Stimulated activated CD8-positive, alpha-beta memory T cell treated with anti-CD3 and anti-CD28 coated beads, Interleukin-12 subunit alpha, Interleukin-12 subunit beta, amount 100 ng/mL, for 24 hours (primary cell): ENCODE results near the gene CYFIP1.

Experiments
- DNase-seq: peaks from one replicate; pipeline ENCODE4 v3.0.0-alpha.2; 2020; ENCODE audit errors: extremely low read depth

Gene CYFIP1

DNA sequence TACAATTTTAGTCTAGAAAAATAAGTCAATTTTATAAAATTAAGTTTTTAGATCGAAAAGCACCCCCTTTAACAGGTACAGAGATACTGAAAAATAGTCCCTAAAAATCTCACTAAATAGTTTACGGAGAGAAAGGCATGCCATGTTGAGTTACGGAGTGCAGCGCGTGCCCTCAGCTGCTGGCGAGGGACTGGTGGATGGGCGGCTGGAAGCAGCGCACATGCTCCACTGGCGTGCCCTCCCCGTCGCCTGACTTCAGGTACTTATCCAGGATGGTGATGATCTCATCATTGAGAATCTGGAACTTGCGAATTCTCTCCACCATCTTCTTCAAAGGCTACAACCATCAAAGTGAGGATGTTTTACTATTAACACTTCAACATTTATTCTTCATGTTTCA is 110.3 kb downstream of the CYFIP1 start:
- DNase-seq, result no peak

DNA sequence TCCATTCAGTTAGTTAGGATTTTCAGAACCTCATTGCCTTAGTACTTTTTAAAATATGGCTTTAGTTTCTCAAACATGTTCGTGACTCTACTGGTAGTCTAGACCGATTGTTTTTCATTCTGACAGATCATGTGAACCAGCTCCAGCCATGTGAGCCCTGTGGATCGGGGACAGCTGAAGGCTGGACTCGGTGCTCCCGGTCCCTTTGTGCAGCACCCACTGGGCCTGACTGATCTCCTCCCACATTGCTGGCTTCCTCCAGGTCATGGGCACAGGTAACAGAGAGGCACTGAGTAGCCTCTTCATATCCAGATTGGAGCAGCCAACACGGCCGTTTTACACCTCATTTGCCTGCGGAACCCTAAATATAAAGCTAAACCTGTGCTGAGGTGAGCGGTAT is 111.2 kb downstream of the CYFIP1 start:
- DNase-seq, result no peak

GRCh38 chr15:22868495-22868894 is 111.7 kb downstream of the CYFIP1 start:
- no peak for DNase-seq

DNA sequence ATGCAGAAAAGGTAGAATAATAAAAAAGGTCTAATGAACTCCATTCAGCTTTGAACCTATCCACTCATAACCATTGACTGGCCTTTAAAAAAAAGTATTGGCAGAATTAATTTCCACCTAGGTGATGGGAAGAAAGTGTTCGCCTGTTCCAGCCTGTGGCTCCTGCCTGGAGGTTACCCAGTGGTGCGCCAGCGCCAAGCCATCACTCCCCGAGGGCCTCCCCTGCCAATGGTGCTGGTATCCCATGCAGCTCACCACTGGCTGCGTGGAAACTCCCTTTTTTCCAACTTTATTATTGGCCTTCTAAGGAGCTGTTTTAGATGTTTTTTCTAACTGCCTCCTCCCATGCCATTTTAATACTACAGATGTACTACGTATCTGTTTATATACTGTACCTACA is 112.3 kb downstream of the CYFIP1 start:
- no peak for DNase-seq

- DNase-seq, result no peak
These were observed 114.1 kb downstream of the CYFIP1 start for GRCh38 chr15:22866079-22866478.

DNA sequence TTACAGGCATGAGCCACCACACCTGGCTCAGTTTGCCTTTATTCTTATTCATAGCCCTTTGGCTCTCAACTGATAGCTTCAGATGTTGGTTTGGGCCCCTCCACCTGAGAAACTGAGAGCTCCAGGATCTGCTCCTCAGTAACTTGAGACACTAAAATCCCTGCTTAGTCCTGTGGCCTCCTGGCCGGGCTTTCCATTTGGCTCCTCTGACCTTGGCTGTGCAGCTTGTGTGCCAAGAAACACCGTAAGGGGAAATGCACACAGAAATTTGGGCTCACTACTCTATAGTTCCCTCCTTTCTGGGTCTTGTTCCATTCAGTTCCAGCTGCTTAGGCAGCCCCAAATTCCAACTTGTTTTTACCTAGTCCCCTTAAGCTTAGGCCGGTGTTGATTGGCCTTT is 116.8 kb downstream of the CYFIP1 start:
- no peak for DNase-seq

DNA sequence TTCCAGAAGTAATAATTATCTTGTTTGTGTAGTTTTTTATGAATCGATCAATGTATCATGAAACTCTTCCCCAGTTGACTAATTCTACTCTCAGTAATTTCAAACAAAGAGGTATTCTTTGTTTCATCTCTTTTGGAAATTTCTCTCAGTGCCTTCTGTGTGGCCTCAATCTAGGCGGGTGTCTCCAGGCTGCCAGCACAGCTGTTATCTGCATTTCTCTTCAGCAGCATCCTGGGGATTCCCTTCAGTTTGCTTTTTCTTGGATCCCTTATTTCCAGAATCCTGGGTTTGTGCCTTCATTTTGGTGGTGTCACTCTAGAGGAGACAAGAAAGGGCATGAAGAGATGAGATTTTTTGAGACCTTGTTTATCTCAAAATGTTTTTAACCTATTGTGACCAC is 119.0 kb downstream of the CYFIP1 start:
- no peak for DNase-seq

GRCh38 chr15:22856659-22857058 is 123.5 kb downstream of the CYFIP1 start:
- DNase-seq, result no peak

GRCh38 chr15:22855791-22856190 is 124.4 kb downstream of the CYFIP1 start:
- DNase-seq, result no peak

DNA sequence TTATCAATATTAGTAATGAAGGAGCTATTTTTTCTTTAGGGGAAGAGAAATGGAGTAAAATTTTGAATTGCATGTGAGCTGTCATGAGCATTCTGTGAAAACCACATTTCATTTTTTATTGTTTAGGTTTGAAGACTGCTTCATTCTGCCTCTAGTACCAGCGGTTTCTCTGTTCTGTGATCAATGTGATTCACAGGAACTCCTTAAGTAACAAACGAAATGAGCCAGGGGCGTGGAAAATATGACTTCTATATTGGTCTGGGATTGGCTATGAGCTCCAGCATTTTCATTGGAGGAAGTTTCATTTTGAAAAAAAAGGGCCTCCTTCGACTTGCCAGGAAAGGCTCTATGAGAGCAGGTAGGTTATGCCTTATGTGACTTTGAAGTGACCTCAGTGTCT is 128.7 kb downstream of the CYFIP1 start:
- DNase-seq, result no peak

- DNase-seq, result no peak
These were observed 130.1 kb downstream of the CYFIP1 start for GRCh38 chr15:22850055-22850454.

GRCh38 chr15:22846073-22846472 is 134.1 kb downstream of the CYFIP1 start:
- DNase-seq, result no peak

GRCh38 chr15:22845289-22845900 is 134.8 kb downstream of the CYFIP1 start:
- no peak for DNase-seq

- no peak for DNase-seq
These were observed 135.5 kb downstream of the CYFIP1 start for GRCh38 chr15:22844421-22845288.

- DNase-seq, result no peak
These were observed 141.0 kb downstream of the CYFIP1 start for GRCh38 chr15:22839046-22839695.

DNA sequence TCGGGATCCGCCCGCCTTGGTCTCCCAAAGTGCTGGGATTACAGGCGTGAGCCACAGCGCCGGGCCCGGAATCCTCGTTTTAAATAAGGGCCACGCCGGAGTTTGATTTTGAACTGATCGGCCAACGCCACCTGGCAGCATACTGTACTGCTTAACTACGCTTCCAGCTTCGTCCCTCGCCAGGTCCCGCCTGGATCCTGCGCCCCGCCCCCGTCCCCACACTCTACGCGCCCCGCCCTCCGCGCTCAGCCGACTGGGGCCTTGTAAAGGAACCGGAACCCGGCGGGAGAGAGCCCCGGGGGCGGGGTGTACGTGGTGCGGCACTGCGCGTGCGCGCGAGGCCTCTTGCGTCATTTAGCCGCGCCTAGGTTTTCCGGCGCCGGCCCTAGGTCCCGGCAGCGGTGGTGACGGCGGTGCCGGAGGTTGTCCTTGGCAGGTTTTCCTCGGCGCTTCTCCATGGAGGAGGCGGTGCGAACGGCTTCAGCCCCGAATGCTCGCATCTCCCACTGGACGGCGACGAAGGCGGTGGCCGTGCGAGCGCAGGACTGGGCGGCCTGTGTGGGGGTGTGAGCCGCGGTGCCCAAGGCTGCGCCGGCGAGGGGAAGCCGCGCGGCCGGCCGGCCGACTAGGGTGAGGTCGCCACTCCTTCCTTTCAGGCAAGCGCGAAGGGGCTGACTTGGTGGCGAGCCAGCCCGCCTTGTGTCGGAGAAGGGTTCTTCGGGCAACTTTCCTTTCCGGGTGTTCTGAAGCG is 141.7 kb downstream of the CYFIP1 start, which contains the start of gene NIPA2:
NIPA2 (plus strand) TSS at position 375 of the 751 bp plus-strand sequence. CDS start 13,066 bp downstream, outside the sequence.
- peak; percentile 95 for DNase-seq

DNA sequence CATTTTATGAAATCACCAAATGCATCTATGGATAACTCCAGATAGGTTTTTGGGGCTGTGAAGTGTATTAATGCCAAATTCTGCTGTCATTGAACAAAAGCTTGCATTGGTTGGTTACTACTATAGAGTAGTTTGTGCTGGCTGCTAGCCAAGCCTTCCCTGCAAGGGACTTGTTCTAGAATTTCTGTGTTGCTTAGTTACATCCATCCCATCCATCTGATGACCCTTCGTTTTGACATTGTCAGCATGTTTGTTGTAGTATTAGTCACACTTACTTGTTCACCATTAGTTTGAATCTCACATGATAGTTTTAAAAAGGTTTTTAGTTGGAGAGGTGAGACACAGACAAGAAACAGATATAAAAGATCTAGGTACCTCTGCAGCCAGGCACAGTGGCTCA is 148.7 kb downstream of the CYFIP1 start:
- DNase-seq, result no peak

GRCh38 chr15:22827125-22827524 is 153.0 kb downstream of the CYFIP1 start:
- DNase-seq, result no peak

GRCh38 chr15:22823495-22824128 is 156.6 kb downstream of the CYFIP1 start:
- DNase-seq, result no peak

GRCh38 chr15:22819651-22820050 is 160.5 kb downstream of the CYFIP1 start:
- no peak for DNase-seq
